Stomach (tissue), 9 donors: ENCODE data around the gene IRF2BP2. TPM values are rescaled to one million over a fixed set of nuclear protein-coding genes. Genes with fewer than 3 reads are reported as not detected.
"Not testable (repeated sequence)": the region's sequence is repeated elsewhere in the genome, so short reads cannot be mapped to it uniquely, and the experiment has no call there.

Experiments used
- DNase-seq, 2 donors: peaks; one replicate each; pipeline versions ENCODE4 v3.0.0 to v3.0.0-alpha.2; 2013 to 2019
- H3K27ac ChIP-seq, 5 donors: fragments of 200-600 bp in 4 of 5; sonication (generic) in 4 of 5; one replicate each; pipeline ENCODE4 v1.5.1; 2013 to 2019; ENCODE audit warnings: mild to moderate bottlenecking in 1 of 5, moderate library complexity in 1 of 5
- H3K27me3 ChIP-seq, 3 donors: fragments of 200-600 bp; sonication (generic); one replicate each; pipeline ENCODE4 v1.5.1; 2017 to 2019; ENCODE audit warnings: mixed run types in 1 of 3
- H3K36me3 ChIP-seq, 4 donors: fragments of 200-600 bp; sonication (generic); 1 replicate in 3 of 4; 2 replicates in 1 of 4; pipeline ENCODE4 v1.5.1; 2016 to 2019
- H3K4me1 ChIP-seq, 4 donors: fragments of 200-600 bp; sonication (generic); one replicate each; pipeline ENCODE4 v1.5.1; 2016 to 2019
- H3K4me3 ChIP-seq, 4 donors: fragments of 200-600 bp; sonication (generic) in 3 of 4; one replicate each; pipeline ENCODE4 v1.5.1; 2016 to 2019; ENCODE audit warnings: mild to moderate bottlenecking in 1 of 4
- H3K9me3 ChIP-seq, 4 donors: fragments of 200-600 bp; sonication (generic); one replicate each; pipeline ENCODE4 v1.5.1; 2016 to 2019
- EP300 ChIP-seq: sonication (generic); formaldehyde crosslinking; IDR thresholded peaks from one replicate; pipeline ENCODE4 v1.6.1; 2017; ENCODE audit warnings: antibody characterized with exemption
- POLR2A ChIP-seq, 4 donors: fragments of 450-650 bp; IDR thresholded peaks; one replicate each; pipeline ENCODE4 v1.6.1; 2016; ENCODE audit warnings: antibody characterized with exemption in 4 of 4, control low read depth in 2 of 4, mild to moderate bottlenecking in 1 of 4, moderate library complexity in 1 of 4
- POLR2AphosphoS5 ChIP-seq, 3 donors: sonication (generic); formaldehyde crosslinking; IDR thresholded peaks; one replicate each; pipeline ENCODE4 v1.6.1; 2016; ENCODE audit warnings: antibody characterized with exemption in 3 of 3
- WGBS, 5 donors: extraction: QIAGEN DNeasy Blood & Tissue Kit in 3 of 5; methylation state at CpG; one replicate each; pipeline versions ENCODE4 v1.1.5 to v1.1.7; 2013 to 2018; 5-methylcytosine and 5-hydroxymethylcytosine counted together
- intact Hi-C: fragments of 100-400 bp; cut with DNase I; formaldehyde crosslinking; loops from one replicate; pipeline ENCODE4 v1.15.1; 2023; ENCODE audit warnings: low total_unique reads
- polyA plus RNA-seq, 3 donors: library from polyadenylated mRNA; stranded (reverse); fragments of 200-250 nt; gene quantifications; one replicate each; pipeline ENCODE4 v1.2.3, GENCODE V29; 2013
- total RNA-seq, 5 donors: library from RNA; depleted of rRNA; stranded (reverse); fragments of >200 nt; gene quantifications; one replicate each; pipeline versions ENCODE4 v1.1.0 to v1.2.3, GENCODE V29; 2014 to 2016
- TF ChIP-seq, protein P1 (sequence below), 7 experiments: fragments of 450-650 bp in 4 of 7; fragments of 200-600 bp in 3 of 7; sonication (generic) in 3 of 7; IDR thresholded peaks; one replicate each; pipeline ENCODE4 v1.5.1; 2016 to 2019; ENCODE audit warnings: antibody characterized with exemption in 7 of 7, control low read depth in 2 of 7, mild to moderate bottlenecking in 1 of 7
- donor health status: healthy with polysubstance abuse.
- donor health status: Bipolar disorder and iron deficiency.
- donor health status: healthy.

The IRF2BP2 gene
- total and polyA plus RNA-seq, 8 donors: 39.6 to 218 (median 63.1) TPM

DNA sequence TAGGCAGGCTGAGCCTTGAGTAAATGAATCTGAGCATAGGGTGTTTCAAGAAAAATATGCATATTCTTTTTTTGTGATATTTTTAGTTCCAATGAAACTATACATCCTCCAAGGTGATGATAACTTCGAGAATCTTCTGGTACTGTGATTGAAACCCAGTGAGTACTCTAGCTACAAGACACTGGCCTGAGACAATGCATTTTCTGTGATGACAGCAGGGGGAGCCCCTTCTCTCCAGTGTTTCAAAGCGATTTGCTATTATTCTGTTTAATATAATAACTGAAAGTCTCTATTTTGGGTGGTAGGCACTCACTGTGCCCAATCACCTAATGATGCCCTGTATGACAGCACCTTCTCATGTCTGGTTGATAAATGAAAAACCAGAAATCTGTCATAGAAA is 12.1 kb downstream of the IRF2BP2 start:
- Histone ChIP-seq H3K36me3 (no peaks in the 10 kb centered on the region), H3K4me3 (no peak overlapping the region), H3K9me3 (no peaks in the 10 kb centered on the region), H3K4me1 (peaks cover 36 to 45% (median 41%) of the 10 kb centered on the region in 4 donors), H3K27me3 (no peaks in the 10 kb centered on the region), H3K27ac (peak overlapping the region in 4 of 5 donors; percentile 99 to 100 (median 100))
- peak; percentile 55 to 68 for DNase-seq
- intact Hi-C loops: loop anchor here (10.0 kb wide), 2 partner anchors 53 to 93 kb away; no protein-coding TSS in a partner anchor
- 41 to 54% (median 46%) methylated on average over 2 of the region's 2 CpGs for WGBS, 5 donors
- TF ChIP-seq, protein P1, sequence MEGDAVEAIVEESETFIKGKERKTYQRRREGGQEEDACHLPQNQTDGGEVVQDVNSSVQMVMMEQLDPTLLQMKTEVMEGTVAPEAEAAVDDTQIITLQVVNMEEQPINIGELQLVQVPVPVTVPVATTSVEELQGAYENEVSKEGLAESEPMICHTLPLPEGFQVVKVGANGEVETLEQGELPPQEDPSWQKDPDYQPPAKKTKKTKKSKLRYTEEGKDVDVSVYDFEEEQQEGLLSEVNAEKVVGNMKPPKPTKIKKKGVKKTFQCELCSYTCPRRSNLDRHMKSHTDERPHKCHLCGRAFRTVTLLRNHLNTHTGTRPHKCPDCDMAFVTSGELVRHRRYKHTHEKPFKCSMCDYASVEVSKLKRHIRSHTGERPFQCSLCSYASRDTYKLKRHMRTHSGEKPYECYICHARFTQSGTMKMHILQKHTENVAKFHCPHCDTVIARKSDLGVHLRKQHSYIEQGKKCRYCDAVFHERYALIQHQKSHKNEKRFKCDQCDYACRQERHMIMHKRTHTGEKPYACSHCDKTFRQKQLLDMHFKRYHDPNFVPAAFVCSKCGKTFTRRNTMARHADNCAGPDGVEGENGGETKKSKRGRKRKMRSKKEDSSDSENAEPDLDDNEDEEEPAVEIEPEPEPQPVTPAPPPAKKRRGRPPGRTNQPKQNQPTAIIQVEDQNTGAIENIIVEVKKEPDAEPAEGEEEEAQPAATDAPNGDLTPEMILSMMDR (IDR thresholded peaks at IDR 0.05): peak in 5 of 7 experiments; percentile 26 to 58 (median 45)
- no peak for TF ChIP-seq POLR2AphosphoS5 (IDR thresholded peaks at IDR 0.05)
- TF ChIP-seq EP300: no peak

DNA sequence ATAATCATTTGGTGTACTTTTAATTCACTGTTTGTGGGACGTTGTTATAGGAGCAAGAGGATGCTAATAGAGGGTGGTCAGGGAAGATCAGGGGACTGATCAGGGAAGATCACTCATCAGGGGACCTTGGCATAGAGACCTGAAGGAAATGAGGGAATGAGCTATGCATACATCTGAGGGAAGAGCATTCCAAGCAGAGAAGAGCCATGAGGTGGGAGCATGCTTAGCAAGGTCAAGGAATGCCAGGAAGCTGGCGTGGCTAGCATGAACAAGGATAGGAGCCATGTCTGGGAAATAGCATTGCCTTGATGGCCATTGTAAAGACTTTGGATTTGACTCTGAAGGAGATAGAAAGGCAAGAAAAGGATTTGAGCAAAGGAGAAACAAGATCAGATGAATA is 14.1 kb downstream of the IRF2BP2 start:
- TF ChIP-seq EP300 (no peak), POLR2A (IDR thresholded peaks at IDR 0.05) (no peak), POLR2AphosphoS5 (IDR thresholded peaks at IDR 0.05) (no peak)
- TF ChIP-seq, protein P1 (IDR thresholded peaks at IDR 0.05): no peak
- no peak for DNase-seq
- no peaks in the 10 kb centered on the region for H3K9me3 ChIP-seq
- H3K27ac ChIP-seq: no peak overlapping the region
- H3K4me3 ChIP-seq: no peak overlapping the region
- no peaks in the 10 kb centered on the region for H3K36me3 ChIP-seq
- peaks cover 19 to 25% (median 21%) of the 10 kb centered on the region in 4 donors for H3K4me1 ChIP-seq
- intact Hi-C loops: loop anchor here (10.0 kb wide), 2 partner anchors 51 to 91 kb away; no protein-coding TSS in a partner anchor
- no peaks in the 10 kb centered on the region for H3K27me3 ChIP-seq
- 85 to 97% (median 95%) methylated on average over 2 of the region's 2 CpGs for WGBS, 5 donors

DNA sequence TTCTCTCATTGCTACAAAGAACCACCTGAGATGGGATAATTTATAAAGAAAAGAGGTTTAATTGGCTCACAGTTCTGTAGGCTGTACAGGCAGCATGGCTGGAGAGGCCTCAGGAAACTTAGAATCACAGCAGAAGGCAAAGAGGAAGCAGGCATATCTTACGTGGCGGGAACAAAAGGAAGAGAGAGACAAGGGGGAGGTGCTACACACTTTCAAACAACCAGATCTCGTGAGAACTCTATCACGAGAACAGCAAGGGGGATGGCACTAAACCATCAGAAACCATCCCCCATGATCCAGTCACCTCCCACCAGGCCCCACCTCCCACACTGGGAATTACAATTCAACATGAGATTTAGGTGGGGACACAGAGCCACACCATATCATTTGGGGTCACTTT is 15.4 kb downstream of the IRF2BP2 start:
- not testable (repeated sequence) for H3K4me3 ChIP-seq, H3K27me3 ChIP-seq, H3K36me3 ChIP-seq, DNase-seq, H3K27ac ChIP-seq, H3K9me3 ChIP-seq
- intact Hi-C loops: loop anchor here (10.0 kb wide), 2 partner anchors 50 to 90 kb away; no protein-coding TSS in a partner anchor
- peaks cover 11 to 19% (median 16%) of the 10 kb centered on the region in 4 donors for H3K4me1 ChIP-seq
- WGBS, 5 donors: 79 to 87% (median 80%) methylated on average over 4 of the region's 4 CpGs

DNA sequence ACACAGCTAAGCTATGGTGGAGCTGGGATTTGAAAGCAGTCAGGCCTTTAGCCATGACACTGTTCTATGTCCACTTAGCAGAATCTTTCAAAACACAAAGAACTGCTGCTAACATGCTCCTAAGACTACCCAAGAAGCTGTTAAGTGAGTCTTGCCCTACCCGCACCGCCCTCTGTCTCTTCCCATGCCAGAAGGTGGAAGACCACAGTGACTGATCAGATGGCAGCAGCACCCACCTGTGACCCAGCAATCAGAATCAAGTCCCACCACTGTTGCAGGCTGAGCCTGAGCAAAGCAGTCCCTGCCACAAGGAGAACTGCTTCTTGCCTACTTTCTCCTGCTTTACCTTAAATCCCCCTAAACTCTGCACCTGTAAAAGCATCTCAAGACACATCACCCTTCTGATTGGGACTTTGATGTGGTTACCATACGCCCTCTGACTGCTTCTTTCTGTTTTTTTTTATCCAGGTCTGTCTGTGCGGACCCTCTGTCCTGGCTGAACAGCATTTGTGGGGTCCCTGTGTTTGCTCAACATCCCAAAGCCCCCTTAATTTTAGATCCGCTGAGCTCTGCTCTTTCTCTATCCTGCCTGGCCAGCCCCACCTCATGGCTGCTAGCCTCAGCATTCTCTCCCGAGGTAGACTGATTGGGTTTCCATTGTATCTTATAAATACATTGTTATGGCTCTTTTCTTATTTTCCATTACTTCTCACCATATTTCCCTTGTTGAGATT is 16.0 kb downstream of the IRF2BP2 start:
- Histone ChIP-seq H3K36me3 (no peaks in the 10 kb centered on the region), H3K4me3 (no peak overlapping the region), H3K9me3 (no peaks in the 10 kb centered on the region), H3K27ac (no peak overlapping the region), H3K4me1 (peaks cover 7 to 18% (median 10%) of the 10 kb centered on the region in 4 donors), H3K27me3 (no peaks in the 10 kb centered on the region)
- DNase-seq: no peak
- 90 to 98% (median 93%) methylated on average over 6 of the region's 6 CpGs for WGBS, 5 donors
- intact Hi-C loops: loop anchor here (10.0 kb wide), 2 partner anchors 49 to 89 kb away; no protein-coding TSS in a partner anchor
- TF ChIP-seq POLR2AphosphoS5 (IDR thresholded peaks at IDR 0.05): no peak
- no peak for TF ChIP-seq EP300
- TF ChIP-seq, protein P1 (IDR thresholded peaks at IDR 0.05): no peak
- no peak for TF ChIP-seq POLR2A (IDR thresholded peaks at IDR 0.05)

DNA sequence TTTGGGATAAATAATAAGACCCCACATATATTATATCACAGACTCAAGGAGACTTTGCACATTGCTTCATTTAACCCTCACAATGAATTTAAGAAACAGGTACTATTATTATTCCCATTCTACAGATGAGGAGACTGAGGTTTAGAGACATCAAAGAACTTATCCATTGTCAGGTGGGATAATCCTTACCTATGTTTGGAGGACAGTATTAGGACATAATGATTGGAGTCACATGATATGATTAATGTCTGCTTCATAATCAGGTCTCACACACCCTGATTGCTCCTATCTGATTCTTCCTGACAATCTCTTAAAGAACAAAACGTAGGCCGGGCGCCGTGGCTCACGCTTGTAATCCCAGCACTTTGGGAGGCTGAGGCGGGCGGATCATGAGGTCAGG is 16.9 kb downstream of the IRF2BP2 start:
- Histone ChIP-seq H3K36me3 (no peaks in the 10 kb centered on the region), H3K27me3 (no peaks in the 10 kb centered on the region), H3K4me1 (peaks cover 0 to 14% (median 3%) of the 10 kb centered on the region in 4 donors), H3K4me3 (no peak overlapping the region), H3K27ac (no peak overlapping the region), H3K9me3 (no peaks in the 10 kb centered on the region)
- TF ChIP-seq POLR2AphosphoS5 (IDR thresholded peaks at IDR 0.05): no peak
- TF ChIP-seq POLR2A (IDR thresholded peaks at IDR 0.05): no peak
- no peak for TF ChIP-seq EP300
- TF ChIP-seq, protein P1 (IDR thresholded peaks at IDR 0.05): no peak
- WGBS, 5 donors: 92 to 97% (median 95%) methylated on average over 7 of the region's 7 CpGs
- intact Hi-C loops: loop anchor here (10.0 kb wide), 2 partner anchors 48 to 88 kb away; no protein-coding TSS in a partner anchor
- no peak for DNase-seq
